Measurements from ENCODE around the gene H1-8. TPM values are rescaled to one million over a fixed set of nuclear protein-coding genes. Genes with fewer than 3 reads are reported as not detected.
"Not testable (repeated sequence)": the region's sequence is repeated elsewhere in the genome, so short reads cannot be mapped to it uniquely, and the experiment has no call there.

Gene H1-8
- total RNA-seq, 5 donors from 2014 or later (not counting 1 experiment from before 2014, with no cell fraction given) = not detected

GRCh38 chr3:129514563-129514962 lies 28.4 kb upstream of the H1-8 start:
- ChIA-PET POLR2A (no interaction called here), CTCF (interaction anchor here in 1 of 2 donors (0.5 kb wide), 1 partner anchor 57 kb away, joined by 7 read pairs; no protein-coding TSS in a partner anchor)
- H3K4me1 ChIP-seq (ENCODE audit: control insufficient read depth in 1 of 2, extremely low read depth in 1 of 2, insufficient read depth in 2 of 2, low read length in 2 of 2) = peaks cover 0 to 4% of the 10 kb centered on the region in 2 experiments
- no peaks in the 10 kb centered on the region for H3K27me3 Mint-ChIP-seq
- H3K27ac ChIP-seq (ENCODE audit: low read length) = no peak overlapping the region
- no peaks in the 10 kb centered on the region for H3K9me3 ChIP-seq
- peaks cover 0 to 6% (median 4%) of the 10 kb centered on the region in 3 donors for H3K4me1 Mint-ChIP-seq
- H3K36me3 Mint-ChIP-seq = peaks cover 29% of the 10 kb centered on the region
- H3K36me3 ChIP-seq (ENCODE audit: control insufficient read depth in 2 of 2, extremely low read depth in 1 of 2, insufficient read depth in 1 of 2, low read length in 1 of 2) = no peaks in the 10 kb centered on the region
- no peak overlapping the region for H3K27ac Mint-ChIP-seq
- DNase-seq = no peak
- no peak for ATAC-seq (replicated peaks in 1 of 4)
- no peaks in the 10 kb centered on the region for H3K27me3 ChIP-seq (replicated peaks in 1 of 2; ENCODE audit: control insufficient read depth in 2 of 2, extremely low read depth in 1 of 2, insufficient read depth in 2 of 2, low read length in 1 of 2)
- no peak overlapping the region for H3K4me3 Mint-ChIP-seq
- H3K9me3 Mint-ChIP-seq = no peaks in the 10 kb centered on the region
- H3K4me3 ChIP-seq (ENCODE audit: control insufficient read depth in 1 of 2, extremely low read depth in 1 of 2, low read length in 1 of 2) = no peak overlapping the region
- WGBS (ENCODE audit: insufficient coverage) = 87% methylated on average over 6 of the region's 6 CpGs

- H3K9me3 ChIP-seq; H3K27ac ChIP-seq (ENCODE audit: low read length); H3K27ac Mint-ChIP-seq; H3K4me3 Mint-ChIP-seq; H3K4me1 Mint-ChIP-seq; DNase-seq; H3K4me3 ChIP-seq (ENCODE audit: control insufficient read depth in 1 of 2, extremely low read depth in 1 of 2, low read length in 1 of 2); H3K9me3 Mint-ChIP-seq; H3K4me1 ChIP-seq (ENCODE audit: control insufficient read depth in 1 of 2, extremely low read depth in 1 of 2, insufficient read depth in 2 of 2, low read length in 2 of 2); CTCF ChIA-PET; H3K27me3 Mint-ChIP-seq; H3K27me3 ChIP-seq (replicated peaks in 1 of 2; ENCODE audit: control insufficient read depth in 2 of 2, extremely low read depth in 1 of 2, insufficient read depth in 2 of 2, low read length in 1 of 2); POLR2A ChIA-PET; ATAC-seq (replicated peaks in 1 of 4); H3K36me3 ChIP-seq (ENCODE audit: control insufficient read depth in 2 of 2, extremely low read depth in 1 of 2, insufficient read depth in 1 of 2, low read length in 1 of 2): not testable (repeated sequence)
- WGBS (ENCODE audit: insufficient coverage) = 100% methylated on average over 8 of the region's 25 CpGs
- peaks cover 27% of the 10 kb centered on the region for H3K36me3 Mint-ChIP-seq
Observed at GRCh38 chr3:129515108-129515820, 27.7 kb upstream of the H1-8 start.

GRCh38 chr3:129515821-129516432 lies 27.0 kb upstream of the H1-8 start:
- H3K9me3 Mint-ChIP-seq; POLR2A ChIA-PET; H3K27ac ChIP-seq (ENCODE audit: low read length): not testable (repeated sequence)

GRCh38 chr3:129517516-129517915 lies 25.5 kb upstream of the H1-8 start:
- 95% methylated on average over 5 of the region's 7 CpGs for WGBS (ENCODE audit: insufficient coverage)
- ChIA-PET POLR2A (no interaction called here), CTCF (no interaction called here)
- Mint-ChIP-seq H3K4me3 (no peak overlapping the region), H3K36me3 (peaks cover 19% of the 10 kb centered on the region), H3K27ac (no peak overlapping the region), H3K9me3 (no peaks in the 10 kb centered on the region), H3K27me3 (no peaks in the 10 kb centered on the region), H3K4me1 (no peaks in the 10 kb centered on the region)
- no peaks in the 10 kb centered on the region for H3K27me3 ChIP-seq (replicated peaks in 1 of 2; ENCODE audit: control insufficient read depth in 2 of 2, extremely low read depth in 1 of 2, insufficient read depth in 2 of 2, low read length in 1 of 2)
- no peak overlapping the region for H3K27ac ChIP-seq (ENCODE audit: low read length)
- H3K9me3 ChIP-seq = no peaks in the 10 kb centered on the region
- H3K36me3 ChIP-seq (ENCODE audit: control insufficient read depth in 2 of 2, extremely low read depth in 1 of 2, insufficient read depth in 1 of 2, low read length in 1 of 2) = no peaks in the 10 kb centered on the region
- H3K4me1 ChIP-seq (ENCODE audit: control insufficient read depth in 1 of 2, extremely low read depth in 1 of 2, insufficient read depth in 2 of 2, low read length in 2 of 2) = no peaks in the 10 kb centered on the region
- DNase-seq = no peak
- H3K4me3 ChIP-seq (ENCODE audit: control insufficient read depth in 1 of 2, extremely low read depth in 1 of 2, low read length in 1 of 2) = no peak overlapping the region
- ATAC-seq (replicated peaks in 1 of 4) = no peak

More at GRCh38 chr3:129515821-129516432, 27.0 kb upstream of the H1-8 start:
- H3K4me3 ChIP-seq (ENCODE audit: control insufficient read depth in 1 of 2, extremely low read depth in 1 of 2, low read length in 1 of 2); H3K9me3 ChIP-seq; H3K4me1 ChIP-seq (ENCODE audit: control insufficient read depth in 1 of 2, extremely low read depth in 1 of 2, insufficient read depth in 2 of 2, low read length in 2 of 2); H3K4me1 Mint-ChIP-seq; CTCF ChIA-PET; H3K27ac Mint-ChIP-seq; H3K36me3 ChIP-seq (ENCODE audit: control insufficient read depth in 2 of 2, extremely low read depth in 1 of 2, insufficient read depth in 1 of 2, low read length in 1 of 2); ATAC-seq (replicated peaks in 1 of 4); H3K27me3 ChIP-seq (replicated peaks in 1 of 2; ENCODE audit: control insufficient read depth in 2 of 2, extremely low read depth in 1 of 2, insufficient read depth in 2 of 2, low read length in 1 of 2); DNase-seq; H3K4me3 Mint-ChIP-seq; H3K27me3 Mint-ChIP-seq: not testable (repeated sequence)
- WGBS (ENCODE audit: insufficient coverage) = 91% methylated on average over 5 of the region's 7 CpGs
- peaks cover 27% of the 10 kb centered on the region for H3K36me3 Mint-ChIP-seq

- Histone ChIP-seq H3K4me3 (ENCODE audit: control insufficient read depth in 1 of 2, extremely low read depth in 1 of 2, low read length in 1 of 2) (no peak overlapping the region), H3K36me3 (ENCODE audit: control insufficient read depth in 2 of 2, extremely low read depth in 1 of 2, insufficient read depth in 1 of 2, low read length in 1 of 2) (no peaks in the 10 kb centered on the region), H3K27me3 (replicated peaks in 1 of 2; ENCODE audit: control insufficient read depth in 2 of 2, extremely low read depth in 1 of 2, insufficient read depth in 2 of 2, low read length in 1 of 2) (no peaks in the 10 kb centered on the region), H3K9me3 (no peaks in the 10 kb centered on the region), H3K4me1 (ENCODE audit: control insufficient read depth in 1 of 2, extremely low read depth in 1 of 2, insufficient read depth in 2 of 2, low read length in 2 of 2) (no peaks in the 10 kb centered on the region), H3K27ac (ENCODE audit: low read length) (no peak overlapping the region)
- WGBS (ENCODE audit: insufficient coverage) = 91% methylated on average over 7 of the region's 8 CpGs
- DNase-seq (no peak), ATAC-seq (replicated peaks in 1 of 4) (no peak)
- Mint-ChIP-seq H3K27me3 (no peaks in the 10 kb centered on the region), H3K36me3 (peaks cover 19% of the 10 kb centered on the region), H3K9me3 (no peaks in the 10 kb centered on the region), H3K4me1 (no peaks in the 10 kb centered on the region), H3K27ac (no peak overlapping the region), H3K4me3 (no peak overlapping the region)
- ChIA-PET POLR2A (no interaction called here), CTCF (no interaction called here)
Observed at GRCh38 chr3:129518038-129518561, 24.9 kb upstream of the H1-8 start.

GRCh38 chr3:129518581-129518980 lies 24.4 kb upstream of the H1-8 start:
- Mint-ChIP-seq H3K27me3 (no peaks in the 10 kb centered on the region), H3K27ac (no peak overlapping the region), H3K4me1 (no peaks in the 10 kb centered on the region), H3K4me3 (no peak overlapping the region), H3K9me3 (no peaks in the 10 kb centered on the region), H3K36me3 (peaks cover 19% of the 10 kb centered on the region)
- ChIA-PET POLR2A (no interaction called here), CTCF (no interaction called here)
- Histone ChIP-seq H3K27me3 (replicated peaks in 1 of 2; ENCODE audit: control insufficient read depth in 2 of 2, extremely low read depth in 1 of 2, insufficient read depth in 2 of 2, low read length in 1 of 2) (no peaks in the 10 kb centered on the region), H3K4me3 (ENCODE audit: control insufficient read depth in 1 of 2, extremely low read depth in 1 of 2, low read length in 1 of 2) (no peak overlapping the region), H3K4me1 (ENCODE audit: control insufficient read depth in 1 of 2, extremely low read depth in 1 of 2, insufficient read depth in 2 of 2, low read length in 2 of 2) (no peaks in the 10 kb centered on the region), H3K27ac (ENCODE audit: low read length) (no peak overlapping the region), H3K36me3 (ENCODE audit: control insufficient read depth in 2 of 2, extremely low read depth in 1 of 2, insufficient read depth in 1 of 2, low read length in 1 of 2) (no peaks in the 10 kb centered on the region), H3K9me3 (no peaks in the 10 kb centered on the region)
- 94% methylated on average over 5 of the region's 8 CpGs for WGBS (ENCODE audit: insufficient coverage)
- ATAC-seq (replicated peaks in 1 of 4) (no peak), DNase-seq (no peak)
